OCI-LY7 (cell line): ENCODE results near the gene CDON. TPM values are rescaled to one million over a fixed set of nuclear protein-coding genes. Genes with fewer than 3 reads are reported as not detected.

Experiments used
- BruUV-seq: library from RNA; stranded (reverse); fragments of 400-500 nt; replicated peaks from 2 replicates; lab custom pipeline; 2021; lab: Mats Ljungman, UMichigan
- CTCF ChIA-PET: fragments of 300-600 bp; sonication (Branson Sonifier 250); formaldehyde crosslinking; loops from one replicate; lab custom pipeline; 2022; ENCODE audit warnings: antibody characterized with exemption; ENCODE audit not compliant: unreplicated experiment; lab: Charles Lee
- POLR2A ChIA-PET: fragments of 300-600 bp; sonication (Branson Sonifier 250); formaldehyde crosslinking; loops from one replicate; lab custom pipeline; 2022; ENCODE audit warnings: antibody characterized with exemption; lab: Charles Lee
- DNase-seq: peaks from one replicate; pipeline ENCODE4 v3.0.0-alpha.2; 2015; ENCODE audit warnings: low spot score
- H2AFZ ChIP-seq: fragments of 200-600 bp; sonication (generic), shearing (Covaris generic); 2 replicates; pipeline ENCODE4 v1.6.1; 2014; ENCODE audit warnings: mild to moderate bottlenecking, antibody characterized with exemption, low read length, moderate library complexity
- H3K27ac ChIP-seq: fragments of 200-600 bp; sonication (generic); 2 replicates; pipeline ENCODE4 v1.5.1; 2014; ENCODE audit warnings: mixed run types, low read depth, mild to moderate bottlenecking, moderate library complexity, low read length, inconsistent platforms; ENCODE audit not compliant: poor library complexity, severe bottlenecking
- H3K36me3 ChIP-seq: fragments of 200-600 bp; sonication (generic); 2 replicates; pipeline ENCODE4 v1.6.1; 2014; ENCODE audit warnings: mild to moderate bottlenecking, antibody characterized with exemption, low read length, moderate library complexity, mixed read lengths; ENCODE audit not compliant: insufficient read depth
- H3K4me1 ChIP-seq: fragments of 200-600 bp; sonication (generic); 2 replicates; pipeline ENCODE4 v1.5.1; 2014; ENCODE audit warnings: mild to moderate bottlenecking, low read length; ENCODE audit not compliant: insufficient read depth, poor library complexity, severe bottlenecking
- H3K4me2 ChIP-seq: fragments of 200-600 bp; sonication (generic); 2 replicates; pipeline ENCODE4 v1.6.1; 2014; ENCODE audit warnings: mild to moderate bottlenecking, low read length
- H3K4me3 ChIP-seq: fragments of 200-600 bp; sonication (generic); 2 replicates; pipeline ENCODE4 v1.5.1; 2014; ENCODE audit warnings: mild to moderate bottlenecking, low read depth, low read length; ENCODE audit not compliant: poor library complexity, severe bottlenecking
- H3K79me2 ChIP-seq: fragments of 200-600 bp; sonication (generic); 2 replicates; pipeline ENCODE4 v1.6.1; 2016; ENCODE audit warnings: low read depth, mild to moderate bottlenecking, low read length, moderate library complexity, mixed read lengths; ENCODE audit not compliant: insufficient read depth
- H3K9me2 ChIP-seq: fragments of 200-600 bp; sonication (generic); 2 replicates; pipeline ENCODE4 v1.6.1; 2016; ENCODE audit warnings: mild to moderate bottlenecking, low read length, mixed read lengths; ENCODE audit not compliant: insufficient read depth
- H3K9me3 ChIP-seq: fragments of 200-600 bp; sonication (generic); 2 replicates; pipeline ENCODE4 v1.6.1; 2014; ENCODE audit warnings: mild to moderate bottlenecking, mixed run types, low read length, mixed read lengths
- H4K20me1 ChIP-seq: fragments of 200-600 bp; sonication (generic); 2 replicates; pipeline ENCODE4 v1.6.1; 2014; ENCODE audit warnings: mild to moderate bottlenecking, antibody characterized with exemption, low read length, moderate library complexity, mixed read lengths; ENCODE audit not compliant: insufficient read depth
- EZH2phosphoT487 ChIP-seq: fragments of 200-600 bp; sonication (generic); IDR thresholded peaks from 2 replicates; pipeline ENCODE4 v1.6.1; 2018; ENCODE audit warnings: low read depth, borderline replicate concordance, mild to moderate bottlenecking, mixed run types, antibody characterized with exemption, low read length, moderate library complexity, mixed read lengths
- intact Hi-C: fragments of 100-400 bp; cut with micrococcal nuclease; formaldehyde crosslinking; loops from one replicate; pipeline ENCODE4 v1.10.0; 2022; ENCODE audit not compliant: unreplicated experiment
- total RNA-seq, 2 experiments: library from RNA; depleted of rRNA in 1 of 2; stranded (reverse); fragments of >200 nt in 1 of 2; shearing (Covaris generic) in 1 of 2; gene quantifications; 2 replicates each; pipeline ENCODE4 v1.2.3, GENCODE V29; 2014 to 2022
- TF ChIP-seq, protein P1 (sequence below): fragments of 200-600 bp; sonication (generic); conservative IDR thresholded peaks from 2 replicates; pipeline ENCODE4 v1.5.1; 2014; ENCODE audit warnings: mild to moderate bottlenecking, antibody characterized with exemption, low read length, moderate library complexity, mixed read lengths

The CDON gene
- total RNA-seq, 2 experiments from 2014 or later, result 1.5 to 2.5 TPM

DNA sequence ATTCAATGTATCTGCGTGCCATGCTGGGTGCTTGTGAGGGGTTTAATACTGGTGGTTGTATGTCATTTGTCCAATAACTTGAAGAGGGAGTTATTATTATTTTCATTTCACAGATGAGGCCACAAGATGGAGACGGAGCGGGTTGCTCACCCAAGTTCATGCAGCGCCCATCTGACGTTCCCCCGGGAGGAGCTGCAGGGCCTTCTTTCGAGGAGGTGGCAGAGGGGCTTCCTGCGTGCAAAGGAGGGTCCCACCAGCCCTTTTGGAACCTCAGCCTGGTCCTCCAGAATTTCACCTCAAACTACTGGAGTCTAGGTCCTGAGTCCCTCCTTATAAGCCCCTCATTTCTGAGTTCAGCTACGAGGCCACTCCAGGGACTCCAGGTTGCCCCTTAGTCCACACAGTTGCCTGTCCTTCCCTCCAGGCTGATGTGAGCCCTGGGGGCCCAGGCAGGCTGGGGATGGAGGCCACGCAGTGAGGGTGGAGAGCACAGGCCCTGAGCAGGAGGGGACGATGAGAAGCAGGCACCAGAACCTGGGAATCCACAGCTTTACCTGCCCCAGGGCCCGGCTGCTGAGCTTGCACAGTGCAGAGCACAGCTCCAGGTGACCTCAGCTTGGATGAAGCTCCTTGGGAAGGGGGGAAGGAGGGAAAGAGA is 119.8 kb downstream of the CDON start:
- Histone ChIP-seq H3K4me3 (no peak overlapping the region), H3K27ac (no peak overlapping the region), H3K4me2 (no peak overlapping the region), H3K79me2 (no peaks in the 10 kb centered on the region), H3K9me3 (no peaks in the 10 kb centered on the region), H2AFZ (no peak overlapping the region), H4K20me1 (no peaks in the 10 kb centered on the region), H3K36me3 (no peaks in the 10 kb centered on the region), H3K9me2 (no peaks in the 10 kb centered on the region), H3K4me1 (no peaks in the 10 kb centered on the region)
- intact Hi-C loops, result loop anchor here (1.0 kb wide), 1 partner anchor 251 kb away; no protein-coding TSS in a partner anchor
- BruUV-seq, result no TSS peak
- TF ChIP-seq EZH2phosphoT487, result no peak
- TF ChIP-seq, protein P1, sequence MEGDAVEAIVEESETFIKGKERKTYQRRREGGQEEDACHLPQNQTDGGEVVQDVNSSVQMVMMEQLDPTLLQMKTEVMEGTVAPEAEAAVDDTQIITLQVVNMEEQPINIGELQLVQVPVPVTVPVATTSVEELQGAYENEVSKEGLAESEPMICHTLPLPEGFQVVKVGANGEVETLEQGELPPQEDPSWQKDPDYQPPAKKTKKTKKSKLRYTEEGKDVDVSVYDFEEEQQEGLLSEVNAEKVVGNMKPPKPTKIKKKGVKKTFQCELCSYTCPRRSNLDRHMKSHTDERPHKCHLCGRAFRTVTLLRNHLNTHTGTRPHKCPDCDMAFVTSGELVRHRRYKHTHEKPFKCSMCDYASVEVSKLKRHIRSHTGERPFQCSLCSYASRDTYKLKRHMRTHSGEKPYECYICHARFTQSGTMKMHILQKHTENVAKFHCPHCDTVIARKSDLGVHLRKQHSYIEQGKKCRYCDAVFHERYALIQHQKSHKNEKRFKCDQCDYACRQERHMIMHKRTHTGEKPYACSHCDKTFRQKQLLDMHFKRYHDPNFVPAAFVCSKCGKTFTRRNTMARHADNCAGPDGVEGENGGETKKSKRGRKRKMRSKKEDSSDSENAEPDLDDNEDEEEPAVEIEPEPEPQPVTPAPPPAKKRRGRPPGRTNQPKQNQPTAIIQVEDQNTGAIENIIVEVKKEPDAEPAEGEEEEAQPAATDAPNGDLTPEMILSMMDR, result no peak
- DNase-seq, result no peak
- ChIA-PET POLR2A (interaction anchor here (1.1 kb wide), 1 partner anchor 246 kb away, joined by 3 read pairs; no protein-coding TSS in a partner anchor), CTCF (interaction anchor here (0.8 kb wide), 1 partner anchor 15 kb away, joined by 4 read pairs; no protein-coding TSS in a partner anchor)

GRCh38 chr11:125941619-125942611 is 120.8 kb downstream of the CDON start:
- H3K4me2 ChIP-seq, result no peak overlapping the region
- no TSS peak for BruUV-seq

More at GRCh38 chr11:125941619-125942611, 120.8 kb downstream of the CDON start:
- Histone ChIP-seq H4K20me1 (no peaks in the 10 kb centered on the region), H3K9me2 (no peaks in the 10 kb centered on the region), H3K4me3 (no peak overlapping the region), H3K79me2 (no peaks in the 10 kb centered on the region), H3K27ac (no peak overlapping the region), H3K9me3 (no peaks in the 10 kb centered on the region), H3K36me3 (no peaks in the 10 kb centered on the region), H2AFZ (no peak overlapping the region; the same call in 1 of the 2 replicates), H3K4me1 (no peaks in the 10 kb centered on the region)
- POLR2A ChIA-PET, result no interaction called here
- DNase-seq, result peak; percentile 60
- intact Hi-C loops, result loop anchor here (1.0 kb wide), 1 partner anchor 252 kb away; no protein-coding TSS in a partner anchor
- no peak for TF ChIP-seq EZH2phosphoT487
- TF ChIP-seq, protein P1, result peak; percentile 88
- CTCF ChIA-PET, result interaction anchor here (1.0 to 2.0 kb wide), 2 partner anchors 52 to 252 kb away, joined by 3 to 5 read pairs; no protein-coding TSS in a partner anchor
